BJ (cell line): ENCODE data around the gene C10orf71. TPM values are rescaled to one million over a fixed set of nuclear protein-coding genes. Genes with fewer than 3 reads are reported as not detected.

Source experiments
- CTCF ChIA-PET: fragments of 350-600 bp; formaldehyde crosslinking; extraction: SDS; loops from one replicate; lab custom pipeline; 2021; ENCODE audit warnings: antibody characterized with exemption, inconsistent platforms; lab: Yijun Ruan, JAX
- POLR2A ChIA-PET: fragments of 300-600 bp; sonication (Branson Sonifier 250); formaldehyde crosslinking; extraction: SDS; loops from one replicate; lab custom pipeline; 2021; ENCODE audit warnings: antibody characterized with exemption; lab: Charles Lee
- DNase-seq: peaks from one replicate; pipeline ENCODE4 v3.0.0-alpha.2; 2011; ENCODE audit warnings: low read depth
- H3K27me3 ChIP-seq: 2 replicates; pipeline ENCODE4 v1.6.0; 2011; ENCODE audit warnings: low read length; ENCODE audit not compliant: control insufficient read depth, insufficient read depth
- H3K36me3 ChIP-seq: 2 replicates; pipeline ENCODE4 v1.5.1; 2011; ENCODE audit warnings: low read length; ENCODE audit not compliant: control insufficient read depth, insufficient read depth
- H3K4me3 ChIP-seq: 2 replicates; pipeline ENCODE4 v1.5.1; 2011; ENCODE audit warnings: low read depth, mild to moderate bottlenecking, control low read depth, low read length
- CTCF ChIP-seq: IDR thresholded peaks from 2 replicates; pipeline ENCODE4 v1.5.1; 2011; ENCODE audit warnings: low read depth, mild to moderate bottlenecking, control low read depth, inconsistent platforms, low read length, moderate library complexity; ENCODE audit not compliant: insufficient read depth
- polyA plus RNA-seq: library from polyadenylated mRNA; depleted of rRNA; stranded (reverse); fragments of >200 nt; gene quantifications from 2 replicates; pipeline ENCODE4 v1.2.3, GENCODE V29; 2011

The C10orf71 gene
- polyA plus RNA-seq, 1 experiment, result not detected

GRCh38 chr10:49278497-49278981 is 20.4 kb upstream of the C10orf71 start:
- H3K27me3 ChIP-seq, result peaks cover 2% of the 10 kb centered on the region; the same call in 1 of the 2 replicates
- H3K36me3 ChIP-seq, result no peaks in the 10 kb centered on the region
- POLR2A ChIA-PET, result no interaction called here
- CTCF ChIA-PET, result interaction anchor here (1.3 kb wide), 1 partner anchor 15 kb away, joined by 4 read pairs; no protein-coding TSS in a partner anchor
- no peak for TF ChIP-seq CTCF
- H3K4me3 ChIP-seq, result no peak overlapping the region
- DNase-seq, result no peak

GRCh38 chr10:49279015-49279880 is 19.7 kb upstream of the C10orf71 start:
- H3K27me3 ChIP-seq, result peaks cover 2% of the 10 kb centered on the region; the same call in 1 of the 2 replicates
- POLR2A ChIA-PET, result no interaction called here
- H3K36me3 ChIP-seq, result no peaks in the 10 kb centered on the region
- TF ChIP-seq CTCF, result no peak
- no peak overlapping the region for H3K4me3 ChIP-seq
- DNase-seq, result no peak
- CTCF ChIA-PET, result no interaction called here

GRCh38 chr10:49280001-49280408 is 19.0 kb upstream of the C10orf71 start:
- Histone ChIP-seq H3K27me3 (peaks cover 2% of the 10 kb centered on the region; the same call in 1 of the 2 replicates), H3K4me3 (no peak overlapping the region), H3K36me3 (no peaks in the 10 kb centered on the region)
- CTCF ChIA-PET, result no interaction called here
- no peak for DNase-seq
- TF ChIP-seq CTCF, result no peak
- POLR2A ChIA-PET, result no interaction called here

- Histone ChIP-seq H3K36me3 (no peaks in the 10 kb centered on the region), H3K27me3 (no peaks in the 10 kb centered on the region; the same call in 1 of the 2 replicates), H3K4me3 (no peak overlapping the region)
- CTCF ChIA-PET, result no interaction called here
- peak; percentile 12; the same call in 1 of the 2 replicates for TF ChIP-seq CTCF
- DNase-seq, result no peak
- POLR2A ChIA-PET, result no interaction called here
These were observed 17.5 kb upstream of the C10orf71 start for GRCh38 chr10:49281461-49281860.

- H3K4me3 ChIP-seq, result no peak overlapping the region
- no peak for DNase-seq
- ChIA-PET POLR2A (no interaction called here), CTCF (no interaction called here)
- TF ChIP-seq CTCF, result no peak
- no peaks in the 10 kb centered on the region for H3K36me3 ChIP-seq
- H3K27me3 ChIP-seq, result no peaks in the 10 kb centered on the region; the same call in 1 of the 2 replicates
These were observed 16.7 kb upstream of the C10orf71 start for GRCh38 chr10:49282306-49282705.
